Measurements from ENCODE around the gene TMEM266.
A peak's percentile ranks its signal among the peaks of the same experiment; 100 is the strongest.

Gene TMEM266

DNA sequence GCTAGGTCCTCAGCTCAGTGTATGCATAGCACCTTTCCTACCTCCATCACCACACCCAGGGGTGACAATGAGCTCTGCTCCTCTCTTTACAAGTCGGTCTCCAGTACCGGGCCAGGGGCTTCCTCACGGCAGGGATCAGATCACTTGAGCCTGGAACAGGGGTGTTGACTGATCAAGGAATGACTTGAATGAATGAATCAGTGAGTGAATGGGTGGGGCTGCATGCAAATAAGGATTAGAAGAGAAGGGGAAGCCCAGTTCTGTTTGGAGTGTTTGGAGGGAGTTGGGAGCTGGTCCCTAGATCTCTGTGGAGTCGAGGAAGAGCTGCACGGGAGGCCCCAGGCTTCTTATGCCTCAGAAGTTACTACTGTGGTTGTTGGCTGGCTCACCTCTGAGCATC lies 87.0 kb downstream of the TMEM266 start:
- no peaks in the 10 kb centered on the region for H3K36me3 ChIP-seq (ENCODE audit: control insufficient read depth, insufficient read depth, low read length)
- DNase-seq (ENCODE audit: extremely low read depth, insufficient read length) = no peak
- TF ChIP-seq CTCF (IDR thresholded peaks at IDR 0.05; ENCODE audit: insufficient read depth, low read length, poor library complexity, severe bottlenecking) = no peak
- no peaks in the 10 kb centered on the region for H3K27me3 ChIP-seq (replicated peaks; ENCODE audit: control insufficient read depth, insufficient read depth, low read length)
- no peak overlapping the region for H3K4me3 ChIP-seq (replicated peaks; ENCODE audit: low read depth, low read length)

GRCh38 chr15:76147906-76148570 lies 88.3 kb downstream of the TMEM266 start:
- Histone ChIP-seq H3K36me3 (ENCODE audit: control insufficient read depth, insufficient read depth, low read length) (no peaks in the 10 kb centered on the region), H3K27me3 (replicated peaks; ENCODE audit: control insufficient read depth, insufficient read depth, low read length) (no peaks in the 10 kb centered on the region), H3K4me3 (replicated peaks; ENCODE audit: low read depth, low read length) (peak overlapping the region; percentile 17; the same call in 1 of the 2 replicates)
- peak; percentile 100 for TF ChIP-seq CTCF (IDR thresholded peaks at IDR 0.05; ENCODE audit: insufficient read depth, low read length, poor library complexity, severe bottlenecking)
- peak; percentile 72 for DNase-seq (ENCODE audit: extremely low read depth, insufficient read length)

DNA sequence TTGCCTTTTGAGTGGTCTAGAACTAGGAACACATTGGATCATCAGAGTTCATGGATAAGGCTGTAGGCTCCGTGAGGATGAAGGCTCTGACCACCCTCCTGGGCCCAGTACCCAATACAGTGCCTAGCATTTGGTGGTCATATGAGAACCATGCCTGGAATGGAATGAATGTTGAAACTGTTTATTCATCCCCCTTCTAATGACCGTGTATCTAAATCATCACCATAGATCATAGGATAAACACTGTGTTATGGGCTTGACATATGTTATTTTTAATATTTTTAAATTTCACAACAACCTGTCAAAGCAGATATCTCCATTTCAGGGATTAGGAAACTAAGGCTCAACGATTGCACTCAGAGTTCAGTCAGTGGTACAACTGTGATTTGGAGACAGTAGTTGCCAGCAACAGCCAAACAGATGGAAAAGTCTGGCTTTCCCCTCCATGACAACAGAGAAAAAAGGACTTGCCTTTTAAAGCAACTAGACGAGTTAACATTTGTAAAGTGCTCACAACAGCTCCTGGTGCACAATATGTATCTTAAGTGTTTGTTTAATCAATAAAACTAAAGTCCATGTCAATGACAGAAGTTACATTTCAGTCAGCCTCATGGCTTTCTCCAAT lies 89.6 kb downstream of the TMEM266 start:
- no peaks in the 10 kb centered on the region for H3K27me3 ChIP-seq (replicated peaks; ENCODE audit: control insufficient read depth, insufficient read depth, low read length)
- TF ChIP-seq CTCF (IDR thresholded peaks at IDR 0.05; ENCODE audit: insufficient read depth, low read length, poor library complexity, severe bottlenecking) = no peak
- DNase-seq (ENCODE audit: extremely low read depth, insufficient read length) = no peak
- no peaks in the 10 kb centered on the region for H3K36me3 ChIP-seq (ENCODE audit: control insufficient read depth, insufficient read depth, low read length)
- no peak overlapping the region for H3K4me3 ChIP-seq (replicated peaks; ENCODE audit: low read depth, low read length)

DNA sequence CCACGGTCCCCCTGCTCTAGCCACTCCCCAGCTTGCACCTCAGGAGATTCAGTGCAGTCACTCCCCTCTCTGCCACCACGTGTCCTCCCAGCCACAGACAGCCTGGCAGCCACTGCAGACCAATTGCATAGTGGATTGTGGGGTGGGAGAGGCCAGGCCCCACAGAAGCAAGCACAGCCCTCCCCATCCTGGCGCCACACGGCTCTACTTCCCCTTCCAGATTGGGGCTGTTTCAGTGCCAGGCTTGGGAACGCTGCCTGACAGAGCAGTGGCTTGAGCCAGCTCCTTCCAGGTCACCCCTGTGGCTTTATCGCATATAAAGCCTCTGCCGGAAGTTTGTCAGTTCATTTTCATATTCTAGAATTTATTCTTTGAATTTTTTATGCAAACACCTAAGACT lies 90.7 kb downstream of the TMEM266 start:
- no peak for TF ChIP-seq CTCF (IDR thresholded peaks at IDR 0.05; ENCODE audit: insufficient read depth, low read length, poor library complexity, severe bottlenecking)
- Histone ChIP-seq H3K36me3 (ENCODE audit: control insufficient read depth, insufficient read depth, low read length) (no peaks in the 10 kb centered on the region), H3K27me3 (replicated peaks; ENCODE audit: control insufficient read depth, insufficient read depth, low read length) (no peaks in the 10 kb centered on the region), H3K4me3 (replicated peaks; ENCODE audit: low read depth, low read length) (no peak overlapping the region)
- no peak for DNase-seq (ENCODE audit: extremely low read depth, insufficient read length)

DNA sequence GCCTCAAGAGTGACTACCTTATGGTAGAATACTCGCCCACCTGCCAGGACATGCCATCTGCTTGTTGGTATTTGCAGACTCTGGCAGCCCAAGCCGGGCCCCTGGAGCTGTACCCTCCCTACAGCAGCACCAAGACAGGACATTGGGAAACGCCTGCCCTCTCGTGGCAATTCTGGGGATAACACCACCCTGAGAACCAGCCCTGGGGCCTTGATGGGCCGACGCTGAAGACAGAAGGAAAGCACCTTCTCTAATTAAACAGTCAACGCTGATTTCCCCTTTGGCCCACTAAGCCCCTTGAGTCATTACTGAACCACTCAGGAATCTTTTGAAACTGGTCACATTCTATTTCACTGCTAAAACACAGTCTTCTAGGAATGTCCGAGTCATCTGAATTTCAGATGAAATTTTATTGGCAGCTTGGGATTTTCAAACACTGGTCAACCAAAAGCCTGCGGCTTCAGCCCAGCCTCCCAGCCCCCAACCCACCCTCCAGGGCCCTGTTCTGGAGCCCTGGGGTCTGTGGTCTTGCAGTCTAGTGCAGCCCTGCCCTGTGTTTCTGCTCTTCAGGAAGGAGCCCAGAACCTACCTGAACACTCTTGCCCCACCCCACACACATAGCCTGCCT lies 91.3 kb downstream of the TMEM266 start:
- peak; percentile 74 for DNase-seq (ENCODE audit: extremely low read depth, insufficient read length)
- Histone ChIP-seq H3K27me3 (replicated peaks; ENCODE audit: control insufficient read depth, insufficient read depth, low read length) (no peaks in the 10 kb centered on the region), H3K4me3 (replicated peaks; ENCODE audit: low read depth, low read length) (no peak overlapping the region), H3K36me3 (ENCODE audit: control insufficient read depth, insufficient read depth, low read length) (no peaks in the 10 kb centered on the region)
- peak; percentile 92 for TF ChIP-seq CTCF (IDR thresholded peaks at IDR 0.05; ENCODE audit: insufficient read depth, low read length, poor library complexity, severe bottlenecking)
